ENCODE data around the gene C16orf96. TPM values are rescaled to one million over a fixed set of nuclear protein-coding genes. Genes with fewer than 3 reads are reported as not detected.

The C16orf96 gene
- total and polyA plus RNA-seq, 2 donors (not counting 1 experiment from before 2014, with no cell fraction given), result 0.31 to 0.79 TPM

DNA sequence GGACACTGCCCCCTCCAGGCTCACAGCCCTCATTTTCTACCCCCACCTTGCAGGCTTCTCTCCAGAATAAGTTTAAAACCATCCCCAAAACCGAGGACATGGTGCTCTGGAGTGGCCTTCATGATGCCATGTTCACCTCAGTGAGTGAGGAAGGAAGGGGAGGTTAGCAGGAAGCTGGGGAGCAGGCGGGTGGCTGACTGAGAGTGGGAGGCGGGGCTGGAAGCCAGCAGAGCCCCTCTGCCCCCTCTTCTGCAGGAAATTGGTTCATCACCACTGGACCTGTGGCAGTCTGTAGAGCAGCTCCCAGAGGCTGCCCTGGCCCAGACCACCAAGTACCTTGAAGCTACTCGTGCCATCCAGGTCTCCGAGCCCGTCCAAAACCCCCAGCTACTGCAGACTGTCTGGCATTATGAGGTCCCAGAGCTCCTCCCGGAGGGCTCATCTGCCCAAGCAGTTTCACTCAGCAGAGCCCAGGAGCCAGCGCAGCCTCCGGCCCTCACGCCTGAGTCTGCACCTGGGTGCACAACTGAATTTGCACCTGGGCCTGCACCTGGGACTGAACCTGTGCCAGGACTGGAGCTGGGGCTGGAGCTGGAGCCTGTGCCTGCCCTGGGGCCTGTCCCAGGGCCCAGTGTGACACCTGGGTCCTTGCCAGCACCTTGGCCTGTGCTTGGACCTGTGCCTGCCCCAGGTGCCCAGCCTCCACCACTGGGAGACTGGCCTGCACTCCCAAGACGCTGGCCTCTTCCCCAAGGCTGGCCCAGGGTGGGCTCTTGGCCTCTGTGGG lies 19.0 kb downstream of the C16orf96 start:
- H3K27ac Mint-ChIP-seq, result no peak overlapping the region
- no peaks in the 10 kb centered on the region for H3K4me1 ChIP-seq (ENCODE audit: control insufficient read depth in 2 of 2, insufficient read depth in 2 of 2, low read length in 2 of 2)
- 50% methylated on average over 10 of the region's 11 CpGs for WGBS (ENCODE audit: insufficient coverage)
- ChIA-PET CTCF (interaction anchor here (0.9 kb wide), 1 partner anchor 11 kb away, joined by 4 read pairs; no protein-coding TSS in a partner anchor), POLR2A (no interaction called here)
- no peak overlapping the region for H3K4me3 ChIP-seq (ENCODE audit: control extremely low read depth in 1 of 5, extremely low read depth in 1 of 5, insufficient read depth in 1 of 5, low read depth in 2 of 5, low read length in 4 of 5)
- no peak overlapping the region for H2AFZ ChIP-seq (ENCODE audit: insufficient read depth, low read depth, low read length, poor library complexity, severe bottlenecking)
- ATAC-seq (ENCODE audit: low read depth) (no peak), DNase-seq (no peak)
- H3K9me3 Mint-ChIP-seq (ENCODE audit: insufficient read depth), result no peaks in the 10 kb centered on the region
- no peak overlapping the region for H3K4me2 ChIP-seq (replicated peaks; ENCODE audit: low read depth, low read length, poor library complexity, severe bottlenecking)
- peaks cover 4% of the 10 kb centered on the region for H3K27me3 Mint-ChIP-seq
- H3K9ac ChIP-seq (ENCODE audit: low read length), result no peak overlapping the region
- TF ChIP-seq, protein P1, sequence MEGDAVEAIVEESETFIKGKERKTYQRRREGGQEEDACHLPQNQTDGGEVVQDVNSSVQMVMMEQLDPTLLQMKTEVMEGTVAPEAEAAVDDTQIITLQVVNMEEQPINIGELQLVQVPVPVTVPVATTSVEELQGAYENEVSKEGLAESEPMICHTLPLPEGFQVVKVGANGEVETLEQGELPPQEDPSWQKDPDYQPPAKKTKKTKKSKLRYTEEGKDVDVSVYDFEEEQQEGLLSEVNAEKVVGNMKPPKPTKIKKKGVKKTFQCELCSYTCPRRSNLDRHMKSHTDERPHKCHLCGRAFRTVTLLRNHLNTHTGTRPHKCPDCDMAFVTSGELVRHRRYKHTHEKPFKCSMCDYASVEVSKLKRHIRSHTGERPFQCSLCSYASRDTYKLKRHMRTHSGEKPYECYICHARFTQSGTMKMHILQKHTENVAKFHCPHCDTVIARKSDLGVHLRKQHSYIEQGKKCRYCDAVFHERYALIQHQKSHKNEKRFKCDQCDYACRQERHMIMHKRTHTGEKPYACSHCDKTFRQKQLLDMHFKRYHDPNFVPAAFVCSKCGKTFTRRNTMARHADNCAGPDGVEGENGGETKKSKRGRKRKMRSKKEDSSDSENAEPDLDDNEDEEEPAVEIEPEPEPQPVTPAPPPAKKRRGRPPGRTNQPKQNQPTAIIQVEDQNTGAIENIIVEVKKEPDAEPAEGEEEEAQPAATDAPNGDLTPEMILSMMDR (IDR thresholded peaks at IDR 0.05), result no peak
- TF ChIP-seq EZH2 (IDR thresholded peaks at IDR 0.05; ENCODE audit: borderline replicate concordance, insufficient read depth, low read depth, low read length, poor library complexity, severe bottlenecking), result no peak
- no peaks in the 10 kb centered on the region for H3K4me1 Mint-ChIP-seq
- H3K36me3 ChIP-seq (replicated peaks in 1 of 2; ENCODE audit: control extremely low read depth in 1 of 2, control insufficient read depth in 1 of 2, extremely low read depth in 1 of 2, insufficient read depth in 2 of 2, low read length in 1 of 2), result no peaks in the 10 kb centered on the region
- H3K27ac ChIP-seq (ENCODE audit: low read length in 2 of 2), result no peak overlapping the region
- intact Hi-C loops (cut with micrococcal nuclease), result no loop called here
- no peaks in the 10 kb centered on the region for H3K27me3 ChIP-seq (replicated peaks in 1 of 4; ENCODE audit: control extremely low read depth in 1 of 4, control insufficient read depth in 3 of 4, insufficient read depth in 4 of 4, low read length in 3 of 4)
- H4K20me1 ChIP-seq (ENCODE audit: control insufficient read depth, insufficient read depth, low read length, poor library complexity, severe bottlenecking), result no peaks in the 10 kb centered on the region
- no peaks in the 10 kb centered on the region for H3K79me2 ChIP-seq (ENCODE audit: control insufficient read depth, insufficient read depth, low read length)
- no peaks in the 10 kb centered on the region for H3K9me3 ChIP-seq (ENCODE audit: control extremely low read depth in 1 of 3, control insufficient read depth in 2 of 3, insufficient read depth in 1 of 3, low read length in 2 of 3)
- H3K4me3 Mint-ChIP-seq, result no peak overlapping the region

DNA sequence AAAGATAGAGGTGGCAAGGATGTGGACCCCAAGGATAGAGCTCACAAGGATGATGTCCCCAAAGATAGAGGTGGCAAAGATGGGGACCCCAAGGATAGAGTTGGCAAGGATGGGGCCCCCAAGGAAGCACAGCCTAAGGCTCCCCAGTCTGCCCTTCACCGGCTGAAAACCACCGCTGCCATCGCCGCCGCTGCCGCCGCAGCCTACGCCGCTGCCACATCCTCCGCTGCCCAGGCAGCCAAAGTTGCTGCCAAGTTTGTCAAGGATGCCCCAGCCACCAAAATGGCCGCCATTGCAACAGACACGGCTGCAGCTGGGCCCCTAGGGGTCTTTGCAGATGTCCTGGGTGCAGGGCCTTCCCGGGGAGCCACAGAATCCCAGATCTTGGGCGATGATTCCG lies 19.9 kb downstream of the C16orf96 start:
- Mint-ChIP-seq H3K9me3 (ENCODE audit: insufficient read depth) (no peaks in the 10 kb centered on the region), H3K4me1 (no peaks in the 10 kb centered on the region), H3K27me3 (peaks cover 4% of the 10 kb centered on the region), H3K27ac (no peak overlapping the region), H3K4me3 (no peak overlapping the region)
- ATAC-seq (ENCODE audit: low read depth), result no peak
- no peak overlapping the region for H3K27ac ChIP-seq (ENCODE audit: low read length in 2 of 2)
- no peak overlapping the region for H3K9ac ChIP-seq (ENCODE audit: low read length)
- no peak overlapping the region for H2AFZ ChIP-seq (ENCODE audit: insufficient read depth, low read depth, low read length, poor library complexity, severe bottlenecking)
- H3K9me3 ChIP-seq (ENCODE audit: control extremely low read depth in 1 of 3, control insufficient read depth in 2 of 3, insufficient read depth in 1 of 3, low read length in 2 of 3), result no peaks in the 10 kb centered on the region
- H4K20me1 ChIP-seq (ENCODE audit: control insufficient read depth, insufficient read depth, low read length, poor library complexity, severe bottlenecking), result no peaks in the 10 kb centered on the region
- H3K4me2 ChIP-seq (replicated peaks; ENCODE audit: low read depth, low read length, poor library complexity, severe bottlenecking), result no peak overlapping the region
- POLR2A ChIA-PET, result no interaction called here
- H3K4me3 ChIP-seq (ENCODE audit: control extremely low read depth in 1 of 5, extremely low read depth in 1 of 5, insufficient read depth in 1 of 5, low read depth in 2 of 5, low read length in 4 of 5), result no peak overlapping the region
- 97% methylated on average over 15 of the region's 15 CpGs for WGBS (ENCODE audit: insufficient coverage)
- no peak for DNase-seq
- no peaks in the 10 kb centered on the region for H3K27me3 ChIP-seq (replicated peaks in 1 of 4; ENCODE audit: control extremely low read depth in 1 of 4, control insufficient read depth in 3 of 4, insufficient read depth in 4 of 4, low read length in 3 of 4)
- no peak for TF ChIP-seq EZH2 (IDR thresholded peaks at IDR 0.05; ENCODE audit: borderline replicate concordance, insufficient read depth, low read depth, low read length, poor library complexity, severe bottlenecking)
- TF ChIP-seq, protein P1 (IDR thresholded peaks at IDR 0.05), result no peak
- intact Hi-C loops (cut with micrococcal nuclease), result no loop called here
- CTCF ChIA-PET, result interaction anchor here (0.9 kb wide), 1 partner anchor 10 kb away, joined by 4 read pairs; no protein-coding TSS in a partner anchor
- H3K4me1 ChIP-seq (ENCODE audit: control insufficient read depth in 2 of 2, insufficient read depth in 2 of 2, low read length in 2 of 2), result no peaks in the 10 kb centered on the region
- no peaks in the 10 kb centered on the region for H3K36me3 ChIP-seq (replicated peaks in 1 of 2; ENCODE audit: control extremely low read depth in 1 of 2, control insufficient read depth in 1 of 2, extremely low read depth in 1 of 2, insufficient read depth in 2 of 2, low read length in 1 of 2)
- H3K79me2 ChIP-seq (ENCODE audit: control insufficient read depth, insufficient read depth, low read length), result no peaks in the 10 kb centered on the region
